SH-SY5Y (cell line): ENCODE measurements around the gene PHYHD1.

Experiments
- GATA2 ChIP-seq: IDR thresholded peaks from 2 replicates; pipeline ENCODE4 v1.6.1; 2011; ENCODE audit warnings: mild to moderate bottlenecking, low read depth, low read length
- GATA3 ChIP-seq: IDR thresholded peaks from 2 replicates; pipeline ENCODE4 v1.6.1; 2011; ENCODE audit warnings: low read depth, mild to moderate bottlenecking, low read length, moderate library complexity

DNA sequence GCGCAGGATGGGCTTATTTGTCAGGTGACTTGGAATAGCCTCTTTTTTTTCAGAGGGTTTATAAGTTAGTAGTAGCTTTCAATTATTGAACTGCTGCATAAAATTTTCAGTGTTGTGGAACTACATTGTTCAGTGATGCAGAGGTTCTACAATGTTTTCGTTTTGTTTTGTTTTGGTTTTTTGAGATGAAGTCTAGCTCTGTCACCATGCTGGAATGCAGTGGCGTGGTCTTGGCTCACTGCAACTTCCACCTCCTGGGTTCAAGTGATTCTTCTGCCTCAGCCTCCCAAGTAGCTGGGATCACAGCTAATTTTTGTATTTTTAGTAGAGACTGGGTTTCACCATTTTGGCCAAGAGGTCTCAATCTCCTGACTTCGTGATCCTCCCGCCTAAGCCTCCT lies 48.7 kb downstream of the PHYHD1 start:
- TF ChIP-seq GATA2 = no peak
- TF ChIP-seq GATA3 = no peak
